ENCODE measurements around the gene MBP. TPM values are rescaled to one million over a fixed set of nuclear protein-coding genes. Genes with fewer than 3 reads are reported as not detected.

Gene MBP
- total RNA-seq, 1 donor from 2014 or later = 22.4 TPM

DNA sequence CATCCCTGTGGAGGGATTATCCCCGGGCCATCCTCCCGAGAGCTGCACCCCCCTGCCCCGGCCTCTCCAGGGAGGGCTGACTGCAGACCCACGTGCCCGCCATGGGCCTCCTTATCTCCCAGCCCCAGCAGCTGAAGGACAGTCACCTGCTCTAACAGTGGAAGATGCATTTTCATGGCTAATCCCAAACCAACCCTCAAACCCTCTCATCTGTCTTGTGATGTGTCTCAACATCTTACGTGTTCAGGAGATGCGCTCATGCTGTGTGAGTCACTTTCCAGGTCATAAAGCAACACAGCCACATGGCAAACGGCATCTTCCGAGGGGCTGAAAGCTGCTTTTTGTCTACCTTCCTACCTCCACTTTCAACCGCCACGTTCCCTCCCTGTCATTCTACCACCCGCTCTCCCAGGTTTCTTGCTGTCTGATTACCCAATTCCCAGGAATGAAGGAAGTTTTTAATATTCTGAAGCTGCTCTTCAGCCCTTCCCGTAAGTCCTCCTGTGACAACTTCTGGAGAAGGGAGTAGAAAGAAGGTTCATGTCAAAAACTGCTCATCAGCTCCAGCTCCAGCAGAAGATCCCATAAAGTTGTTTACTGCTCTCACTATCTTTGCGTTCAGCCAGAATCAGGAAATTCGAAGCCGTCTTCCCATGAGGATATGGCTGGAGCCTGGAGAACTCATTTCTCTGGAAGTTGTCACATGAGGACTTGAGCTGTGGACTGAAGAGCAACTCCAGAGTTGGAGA lies 54.5 kb downstream of the MBP start:
- Histone ChIP-seq H3K4me1 (ENCODE audit: control insufficient read depth in 3 of 3, insufficient read depth in 3 of 3, low read length in 3 of 3) (peaks cover 39 to 48% (median 45%) of the 10 kb centered on the region in 3 donors), H3K27me3 (ENCODE audit: control insufficient read depth in 3 of 3, insufficient read depth in 3 of 3, low read length in 3 of 3) (no peaks in the 10 kb centered on the region), H3K9me3 (ENCODE audit: control insufficient read depth in 3 of 3, low read length in 3 of 3) (no peaks in the 10 kb centered on the region), H3K27ac (ENCODE audit: low read depth, low read length) (peak overlapping the region; percentile 2), H3K9ac (ENCODE audit: low read depth in 1 of 3, low read length in 3 of 3) (no peak overlapping the region), H3K4me3 (ENCODE audit: low read length in 3 of 3) (no peak overlapping the region), H3K36me3 (ENCODE audit: control insufficient read depth in 3 of 3, insufficient read depth in 3 of 3, low read length in 3 of 3) (peaks cover 0 to 2% (median 0%) of the 10 kb centered on the region in 3 donors)

DNA sequence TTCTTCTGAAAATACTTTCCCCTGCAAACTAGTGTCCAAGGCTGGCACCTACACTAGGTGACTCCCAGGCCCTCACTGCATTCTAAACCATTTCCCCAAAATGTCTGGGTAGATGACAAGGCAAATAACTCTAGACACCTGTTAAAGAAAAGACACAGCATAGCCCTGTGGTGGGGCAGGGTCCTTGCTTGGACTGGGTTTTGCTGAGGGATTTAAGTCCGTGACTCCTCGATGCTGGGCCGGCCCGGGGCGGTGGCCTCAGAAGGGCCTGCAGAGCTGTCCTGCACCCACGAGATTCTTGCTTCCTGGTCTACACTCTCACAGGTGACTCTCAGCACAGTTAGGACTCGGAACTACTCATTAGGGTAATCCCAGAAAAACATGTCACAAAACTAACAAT lies 55.2 kb downstream of the MBP start:
- peaks cover 0 to 2% (median 0%) of the 10 kb centered on the region in 3 donors for H3K36me3 ChIP-seq (ENCODE audit: control insufficient read depth in 3 of 3, insufficient read depth in 3 of 3, low read length in 3 of 3)
- no peaks in the 10 kb centered on the region for H3K9me3 ChIP-seq (ENCODE audit: control insufficient read depth in 3 of 3, low read length in 3 of 3)
- peaks cover 44 to 45% (median 44%) of the 10 kb centered on the region in 3 donors for H3K4me1 ChIP-seq (ENCODE audit: control insufficient read depth in 3 of 3, insufficient read depth in 3 of 3, low read length in 3 of 3)
- H3K4me3 ChIP-seq (ENCODE audit: low read length in 3 of 3) = no peak overlapping the region
- H3K9ac ChIP-seq (ENCODE audit: low read depth in 1 of 3, low read length in 3 of 3) = peak overlapping the region in 1 of 3 donors; percentile 8
- H3K27ac ChIP-seq (ENCODE audit: low read depth, low read length) = no peak overlapping the region
- H3K27me3 ChIP-seq (ENCODE audit: control insufficient read depth in 3 of 3, insufficient read depth in 3 of 3, low read length in 3 of 3) = no peaks in the 10 kb centered on the region

GRCh38 chr18:77076111-77076510 lies 56.5 kb downstream of the MBP start:
- Histone ChIP-seq H3K27ac (ENCODE audit: low read depth, low read length) (no peak overlapping the region), H3K9ac (ENCODE audit: low read depth in 1 of 3, low read length in 3 of 3) (no peak overlapping the region), H3K36me3 (ENCODE audit: control insufficient read depth in 3 of 3, insufficient read depth in 3 of 3, low read length in 3 of 3) (peaks cover 0 to 2% (median 0%) of the 10 kb centered on the region in 3 donors), H3K9me3 (ENCODE audit: control insufficient read depth in 3 of 3, low read length in 3 of 3) (no peaks in the 10 kb centered on the region), H3K4me1 (ENCODE audit: control insufficient read depth in 3 of 3, insufficient read depth in 3 of 3, low read length in 3 of 3) (peaks cover 53 to 56% (median 55%) of the 10 kb centered on the region in 3 donors), H3K4me3 (ENCODE audit: low read length in 3 of 3) (no peak overlapping the region), H3K27me3 (ENCODE audit: control insufficient read depth in 3 of 3, insufficient read depth in 3 of 3, low read length in 3 of 3) (no peaks in the 10 kb centered on the region)

DNA sequence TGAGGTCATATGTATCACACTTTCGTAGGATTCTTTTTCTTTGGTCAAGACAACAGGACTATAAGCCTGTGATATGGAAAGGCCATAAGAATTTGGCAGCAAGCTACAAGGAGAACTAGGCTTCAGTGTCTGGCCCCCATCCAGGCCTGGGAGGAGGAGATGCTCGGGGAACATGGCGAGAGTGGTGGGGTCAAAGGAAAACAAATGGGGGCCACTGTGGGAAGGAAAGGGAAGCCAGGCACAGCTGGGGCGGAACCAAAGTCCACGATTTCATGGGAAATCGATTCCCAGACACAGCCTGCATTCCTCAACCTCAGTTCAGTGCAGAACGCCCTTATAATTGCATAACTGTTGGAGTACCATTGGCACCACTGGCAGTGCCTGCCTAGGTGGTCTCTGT lies 58.2 kb downstream of the MBP start:
- Histone ChIP-seq H3K9me3 (ENCODE audit: control insufficient read depth in 3 of 3, low read length in 3 of 3) (no peaks in the 10 kb centered on the region), H3K9ac (ENCODE audit: low read depth in 1 of 3, low read length in 3 of 3) (peak overlapping the region in 1 of 3 donors; percentile 17), H3K4me3 (ENCODE audit: low read length in 3 of 3) (no peak overlapping the region), H3K27ac (ENCODE audit: low read depth, low read length) (peak overlapping the region; percentile 40), H3K4me1 (ENCODE audit: control insufficient read depth in 3 of 3, insufficient read depth in 3 of 3, low read length in 3 of 3) (peaks cover 50 to 60% (median 55%) of the 10 kb centered on the region in 3 donors), H3K36me3 (ENCODE audit: control insufficient read depth in 3 of 3, insufficient read depth in 3 of 3, low read length in 3 of 3) (peaks cover 0 to 5% (median 0%) of the 10 kb centered on the region in 3 donors), H3K27me3 (ENCODE audit: control insufficient read depth in 3 of 3, insufficient read depth in 3 of 3, low read length in 3 of 3) (no peaks in the 10 kb centered on the region)

DNA sequence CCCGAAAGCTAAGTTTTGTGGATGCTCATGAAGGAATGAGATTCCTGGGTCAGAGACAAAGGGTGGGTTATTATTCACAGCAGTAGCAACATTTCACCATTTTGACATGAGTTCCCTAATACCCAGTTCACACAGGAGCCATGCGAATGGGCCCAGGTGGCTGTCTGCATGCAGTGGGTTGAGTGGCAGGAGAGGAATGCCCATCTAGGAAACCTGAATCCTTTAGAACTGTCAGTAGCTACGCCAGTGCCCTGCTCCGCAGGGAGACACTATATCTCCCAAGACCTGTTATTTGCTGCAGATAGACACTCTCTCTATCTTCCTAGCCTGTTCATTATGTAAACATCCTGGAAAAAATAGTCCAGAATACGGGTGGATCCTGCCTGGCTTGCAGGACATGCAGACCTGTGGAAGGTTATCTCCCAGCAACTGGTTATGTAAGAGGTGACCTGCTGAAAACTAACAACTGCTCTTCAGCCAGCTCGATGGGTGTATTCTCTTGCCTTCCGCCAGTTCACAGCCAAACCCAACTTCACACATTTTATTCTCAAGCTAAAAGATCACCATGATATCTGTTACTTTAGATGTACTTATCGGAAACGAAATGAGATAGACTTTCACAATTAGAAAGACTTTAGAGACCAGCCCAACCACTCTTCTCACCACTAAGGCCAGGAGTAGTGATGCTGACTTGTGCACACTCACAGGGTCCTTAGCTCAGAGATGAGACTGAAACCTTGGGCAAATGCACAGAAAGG lies 59.1 kb downstream of the MBP start:
- Histone ChIP-seq H3K36me3 (ENCODE audit: control insufficient read depth in 3 of 3, insufficient read depth in 3 of 3, low read length in 3 of 3) (peaks cover 0 to 5% (median 0%) of the 10 kb centered on the region in 3 donors), H3K27ac (ENCODE audit: low read depth, low read length) (peak overlapping the region; percentile 40), H3K4me3 (ENCODE audit: low read length in 3 of 3) (peak overlapping the region in 1 of 3 donors; percentile 9), H3K4me1 (ENCODE audit: control insufficient read depth in 3 of 3, insufficient read depth in 3 of 3, low read length in 3 of 3) (peaks cover 52 to 62% (median 53%) of the 10 kb centered on the region in 3 donors), H3K9ac (ENCODE audit: low read depth in 1 of 3, low read length in 3 of 3) (peak overlapping the region in 1 of 3 donors; percentile 35), H3K27me3 (ENCODE audit: control insufficient read depth in 3 of 3, insufficient read depth in 3 of 3, low read length in 3 of 3) (no peaks in the 10 kb centered on the region), H3K9me3 (ENCODE audit: control insufficient read depth in 3 of 3, low read length in 3 of 3) (no peaks in the 10 kb centered on the region)

GRCh38 chr18:77072566-77072965 lies 60.0 kb downstream of the MBP start:
- Histone ChIP-seq H3K4me3 (ENCODE audit: low read length in 3 of 3) (no peak overlapping the region), H3K36me3 (ENCODE audit: control insufficient read depth in 3 of 3, insufficient read depth in 3 of 3, low read length in 3 of 3) (peaks cover 0 to 3% (median 0%) of the 10 kb centered on the region in 3 donors), H3K27ac (ENCODE audit: low read depth, low read length) (peak overlapping the region; percentile 61), H3K9ac (ENCODE audit: low read depth in 1 of 3, low read length in 3 of 3) (no peak overlapping the region), H3K4me1 (ENCODE audit: control insufficient read depth in 3 of 3, insufficient read depth in 3 of 3, low read length in 3 of 3) (peaks cover 56 to 65% (median 57%) of the 10 kb centered on the region in 3 donors), H3K27me3 (ENCODE audit: control insufficient read depth in 3 of 3, insufficient read depth in 3 of 3, low read length in 3 of 3) (no peaks in the 10 kb centered on the region), H3K9me3 (ENCODE audit: control insufficient read depth in 3 of 3, low read length in 3 of 3) (no peaks in the 10 kb centered on the region)

DNA sequence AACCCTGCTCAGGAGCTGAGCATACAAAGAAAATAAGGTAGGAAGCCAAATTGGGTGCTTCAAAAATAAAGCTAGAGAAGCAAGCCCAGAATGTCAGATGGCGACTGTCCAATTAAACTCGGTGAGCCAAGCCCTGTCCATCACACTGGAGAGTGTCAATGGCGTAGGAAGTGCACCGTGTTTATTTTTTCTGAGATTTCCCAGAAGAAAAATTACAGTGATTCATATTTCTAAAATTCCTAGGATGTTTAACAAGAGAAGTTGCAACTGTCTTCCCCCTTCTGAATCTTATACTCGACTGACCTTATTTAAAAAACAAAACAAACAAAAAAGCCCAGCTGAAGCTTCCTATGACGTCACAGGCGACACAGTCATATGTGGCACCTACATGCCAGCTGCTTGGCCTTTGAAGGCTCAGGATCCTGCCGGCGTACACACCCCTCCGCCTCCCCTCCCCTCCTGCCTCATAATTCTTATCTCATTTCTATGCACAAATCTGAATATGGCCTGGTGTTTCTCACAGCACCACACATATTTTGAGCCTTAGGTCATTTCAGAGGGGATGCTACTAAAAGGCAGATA lies 60.8 kb downstream of the MBP start:
- H3K9me3 ChIP-seq (ENCODE audit: control insufficient read depth in 3 of 3, low read length in 3 of 3) = no peaks in the 10 kb centered on the region
- peak overlapping the region; percentile 61 for H3K27ac ChIP-seq (ENCODE audit: low read depth, low read length)
- no peaks in the 10 kb centered on the region for H3K27me3 ChIP-seq (ENCODE audit: control insufficient read depth in 3 of 3, insufficient read depth in 3 of 3, low read length in 3 of 3)
- no peak overlapping the region for H3K4me3 ChIP-seq (ENCODE audit: low read length in 3 of 3)
- H3K9ac ChIP-seq (ENCODE audit: low read depth in 1 of 3, low read length in 3 of 3) = peak overlapping the region in 1 of 3 donors; percentile 13
- peaks cover 0 to 3% (median 0%) of the 10 kb centered on the region in 3 donors for H3K36me3 ChIP-seq (ENCODE audit: control insufficient read depth in 3 of 3, insufficient read depth in 3 of 3, low read length in 3 of 3)
- peaks cover 60 to 73% (median 65%) of the 10 kb centered on the region in 3 donors for H3K4me1 ChIP-seq (ENCODE audit: control insufficient read depth in 3 of 3, insufficient read depth in 3 of 3, low read length in 3 of 3)

GRCh38 chr18:77071061-77071460 lies 61.5 kb downstream of the MBP start:
- Histone ChIP-seq H3K4me3 (ENCODE audit: low read length in 3 of 3) (no peak overlapping the region), H3K4me1 (ENCODE audit: control insufficient read depth in 3 of 3, insufficient read depth in 3 of 3, low read length in 3 of 3) (peaks cover 61 to 72% (median 64%) of the 10 kb centered on the region in 3 donors), H3K9ac (ENCODE audit: low read depth in 1 of 3, low read length in 3 of 3) (no peak overlapping the region), H3K27ac (ENCODE audit: low read depth, low read length) (no peak overlapping the region), H3K36me3 (ENCODE audit: control insufficient read depth in 3 of 3, insufficient read depth in 3 of 3, low read length in 3 of 3) (peaks cover 0 to 3% (median 0%) of the 10 kb centered on the region in 3 donors), H3K9me3 (ENCODE audit: control insufficient read depth in 3 of 3, low read length in 3 of 3) (no peaks in the 10 kb centered on the region), H3K27me3 (ENCODE audit: control insufficient read depth in 3 of 3, insufficient read depth in 3 of 3, low read length in 3 of 3) (no peaks in the 10 kb centered on the region)

DNA sequence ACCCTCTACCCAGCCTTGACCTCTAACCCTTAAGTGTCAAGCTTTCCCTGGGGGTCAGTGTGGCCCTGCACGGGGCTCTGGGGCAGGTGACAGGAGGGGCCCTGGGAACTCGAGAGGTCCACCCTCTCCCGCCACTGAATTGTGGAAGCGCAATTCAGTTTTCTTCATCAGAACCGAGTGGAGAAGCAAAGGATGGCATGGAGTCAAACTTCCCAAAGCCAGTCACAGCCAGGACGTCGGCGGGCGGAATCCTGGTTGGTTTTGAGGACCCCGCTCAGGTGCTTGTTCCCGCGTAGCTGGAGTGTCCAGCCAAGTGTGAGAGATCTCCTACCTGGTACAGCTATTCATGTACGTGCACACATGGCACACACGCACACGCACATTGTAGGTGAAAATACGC lies 62.0 kb downstream of the MBP start:
- no peak overlapping the region for H3K9ac ChIP-seq (ENCODE audit: low read depth in 1 of 3, low read length in 3 of 3)
- peaks cover 61 to 72% (median 64%) of the 10 kb centered on the region in 3 donors for H3K4me1 ChIP-seq (ENCODE audit: control insufficient read depth in 3 of 3, insufficient read depth in 3 of 3, low read length in 3 of 3)
- peaks cover 0 to 3% (median under 1%) of the 10 kb centered on the region in 3 donors for H3K36me3 ChIP-seq (ENCODE audit: control insufficient read depth in 3 of 3, insufficient read depth in 3 of 3, low read length in 3 of 3)
- no peaks in the 10 kb centered on the region for H3K27me3 ChIP-seq (ENCODE audit: control insufficient read depth in 3 of 3, insufficient read depth in 3 of 3, low read length in 3 of 3)
- H3K9me3 ChIP-seq (ENCODE audit: control insufficient read depth in 3 of 3, low read length in 3 of 3) = no peaks in the 10 kb centered on the region
- no peak overlapping the region for H3K4me3 ChIP-seq (ENCODE audit: low read length in 3 of 3)
- H3K27ac ChIP-seq (ENCODE audit: low read depth, low read length) = no peak overlapping the region

Measured in skeletal muscle tissue (tissue), 4 donors.